Globus pallidus (tissue), 1 donor: ENCODE results near the gene HOXB9.

ENCODE experiments used
- DNase-seq: peaks from one replicate; pipeline ENCODE4 v3.0.0-alpha.2; 2015; ENCODE audit warnings: low spot score

HOXB9 gene

GRCh38 chr17:48639136-48639535 lies 13.0 kb upstream of the HOXB9 start:
- no peak for DNase-seq

GRCh38 chr17:48637323-48638260 lies 11.4 kb upstream of the HOXB9 start:
- no peak for DNase-seq

- no peak for DNase-seq
Observed at GRCh38 chr17:48636177-48637018, 10.2 kb upstream of the HOXB9 start.

GRCh38 chr17:48634493-48635208 lies 8.5 kb upstream of the HOXB9 start:
- no peak for DNase-seq

GRCh38 chr17:48633266-48633677 lies 7.1 kb upstream of the HOXB9 start:
- DNase-seq, result no peak

- DNase-seq, result no peak
Observed at GRCh38 chr17:48632579-48633265, 6.6 kb upstream of the HOXB9 start.

GRCh38 chr17:48631693-48632578 lies 5.8 kb upstream of the HOXB9 start:
- no peak for DNase-seq

GRCh38 chr17:48630925-48631692 lies 5.0 kb upstream of the HOXB9 start:
- no peak for DNase-seq

GRCh38 chr17:48630009-48630924 lies 4.1 kb upstream of the HOXB9 start:
- DNase-seq, result no peak

GRCh38 chr17:48629411-48629759 lies 3.2 kb upstream of the HOXB9 start:
- no peak for DNase-seq

GRCh38 chr17:48628649-48629410 lies 2.7 kb upstream of the HOXB9 start:
- no peak for DNase-seq

GRCh38 chr17:48627623-48628521 lies 1.7 kb upstream of the HOXB9 start:
- no peak for DNase-seq

GRCh38 chr17:48627118-48627597 lies 1.0 kb upstream of the HOXB9 start:
- DNase-seq, result no peak

GRCh38 chr17:48625495-48626244 lies 488 bp downstream of the HOXB9 start:
- no peak for DNase-seq

- DNase-seq, result no peak
Observed at GRCh38 chr17:48624544-48625494, 1.3 kb downstream of the HOXB9 start.
